Spleen (tissue), 11 donors: ENCODE data around the gene DOK7. TPM values are rescaled to one million over a fixed set of nuclear protein-coding genes. Genes with fewer than 3 reads are reported as not detected.

ENCODE experiments used
- DNase-seq: peaks from one replicate; pipeline ENCODE4 v3.0.0-alpha.2; 2020
- H3K27ac ChIP-seq, 8 donors: fragments of 200-600 bp; sonication (generic) in 7 of 8; 1 replicate in 4 of 8; 2 replicates in 4 of 8; pipeline versions ENCODE4 v1.5.0 to v1.8.0; 2016 to 2021; ENCODE audit warnings: inconsistent platforms in 4 of 8, mild to moderate bottlenecking in 4 of 8, moderate library complexity in 1 of 8
- H3K27me3 ChIP-seq, 7 donors: fragments of 200-600 bp; sonication (generic) in 6 of 7; replicated peaks in 1 of 7; 1 replicate in 4 of 7; 2 replicates in 3 of 7; pipeline versions ENCODE4 v1.5.0 to v1.8.0; 2016 to 2021; ENCODE audit warnings: inconsistent platforms in 3 of 7, mild to moderate bottlenecking in 1 of 7
- H3K36me3 ChIP-seq, 6 donors: fragments of 200-600 bp; sonication (generic) in 5 of 6; 1 replicate in 4 of 6; 2 replicates in 2 of 6; pipeline versions ENCODE4 v1.5.0 to v1.8.0; 2016 to 2021; ENCODE audit warnings: inconsistent platforms in 2 of 6
- H3K4me1 ChIP-seq, 6 donors: fragments of 200-600 bp; sonication (generic) in 5 of 6; 1 replicate in 3 of 6; 2 replicates in 3 of 6; pipeline versions ENCODE4 v1.5.0 to v1.8.0; 2016 to 2021; ENCODE audit warnings: inconsistent platforms in 3 of 6
- H3K4me3 ChIP-seq, 8 donors: fragments of 200-600 bp; sonication (generic) in 7 of 8; 1 replicate in 4 of 8; 2 replicates in 4 of 8; pipeline versions ENCODE4 v1.5.0 to v1.8.0; 2016 to 2021; ENCODE audit warnings: inconsistent platforms in 4 of 8, mild to moderate bottlenecking in 4 of 8, moderate library complexity in 2 of 8
- H3K9me3 ChIP-seq, 8 donors: fragments of 200-600 bp; sonication (generic) in 7 of 8; 1 replicate in 4 of 8; 2 replicates in 4 of 8; pipeline versions ENCODE4 v1.5.0 to v1.8.0; 2016 to 2021; ENCODE audit warnings: inconsistent platforms in 4 of 8
- POLR2A ChIP-seq, 3 donors: fragments of 450-650 bp; IDR thresholded peaks; one replicate each; pipeline ENCODE4 v1.5.1; 2017; ENCODE audit warnings: antibody characterized with exemption in 3 of 3, mild to moderate bottlenecking in 1 of 3
- POLR2AphosphoS5 ChIP-seq, 3 donors: sonication (generic); formaldehyde crosslinking; IDR thresholded peaks; one replicate each; pipeline ENCODE4 v1.5.1; 2017; ENCODE audit warnings: antibody characterized with exemption in 3 of 3
- WGBS, 5 donors: extraction: QIAGEN DNeasy Blood & Tissue Kit in 3 of 5; methylation state at CpG; one replicate each; pipeline versions ENCODE4 v1.1.5 to v1.1.7; 2013 to 2018; 5-methylcytosine and 5-hydroxymethylcytosine counted together
- intact Hi-C: fragments of 100-400 bp; cut with DNase I; formaldehyde crosslinking; loops from one replicate; pipeline ENCODE4 v1.15.0; 2023; ENCODE audit warnings: low total_unique reads
- polyA plus RNA-seq, 3 donors: library from polyadenylated mRNA; stranded (reverse); fragments of 200-250 nt; gene quantifications; one replicate each; pipeline ENCODE4 v1.2.1, GENCODE V29; 2013
- total RNA-seq, 7 donors: library from RNA; depleted of rRNA in 3 of 7; stranded (reverse); fragments of >200 nt in 3 of 7; fragmentation: NEBNext Ultra II Directional in 4 of 7; extraction: Animal tissue kit (Norgen Biotek cat#: 25700) in 4 of 7; gene quantifications; one replicate each; pipeline versions ENCODE4 v1.1.0 to v1.2.1, GENCODE V29; 2016 to 2021
- TF ChIP-seq, protein P1 (sequence below), 11 experiments: fragments of 200-600 bp in 7 of 11; fragments of 450-650 bp in 4 of 11; sonication (generic) in 4 of 11; IDR thresholded peaks in 8 of 11; conservative IDR thresholded peaks in 3 of 11; 1 replicate in 7 of 11; 2 replicates in 4 of 11; pipeline versions ENCODE4 v1.4.0 to v1.8.0; 2016 to 2021; ENCODE audit warnings: antibody characterized with exemption in 11 of 11, inconsistent platforms in 4 of 11, mild to moderate bottlenecking in 1 of 11
- donor health status: healthy with polysubstance abuse.
- donor health status: DM: no; HTN: no; CAD: no; lungs with moderate emphysema.
- donor health status: DM: no; HTN: no; CAD: no.
- donor health status: Bipolar disorder and iron deficiency.
- donor health status: healthy.
- donor health status: DM: no; HTN: no; CAD: no.
- donor health status: DM: yes; HTN: yes; CAD: no.

DOK7 gene
- total and polyA plus RNA-seq, 10 donors = 0.69 to 13.5 (median 1.7) TPM

DNA sequence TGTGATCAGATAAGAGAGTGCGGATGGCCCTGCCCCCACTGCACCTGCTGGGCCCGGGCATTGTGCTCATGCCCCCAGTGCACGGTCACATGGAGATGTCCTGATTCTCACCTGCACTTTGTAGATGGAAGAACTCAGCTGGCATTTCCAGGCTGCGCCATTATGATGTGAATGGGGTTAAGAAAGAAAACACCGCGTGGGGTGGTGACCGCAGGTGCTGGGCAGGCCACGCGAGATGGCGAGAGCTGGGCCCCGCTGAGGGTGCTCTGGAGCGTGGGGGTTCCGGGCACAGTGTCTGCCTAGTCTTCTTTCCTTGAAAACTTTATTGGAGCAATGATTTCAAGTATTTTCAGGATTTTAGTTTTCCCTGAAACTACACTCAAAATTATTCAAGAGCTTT is 39.2 kb upstream of the DOK7 start:
- no peak overlapping the region for H3K4me3 ChIP-seq
- no peak overlapping the region for H3K27ac ChIP-seq
- no peaks in the 10 kb centered on the region for H3K4me1 ChIP-seq
- H3K27me3 ChIP-seq = no peaks in the 10 kb centered on the region
- intact Hi-C loops = no loop called here
- H3K9me3 ChIP-seq = no peaks in the 10 kb centered on the region
- peaks cover 0 to 66% (median 0%) of the 10 kb centered on the region in 6 donors for H3K36me3 ChIP-seq
- no peak for DNase-seq
- TF ChIP-seq POLR2A (IDR thresholded peaks at IDR 0.05) (no peak), POLR2AphosphoS5 (IDR thresholded peaks at IDR 0.05) (no peak)
- TF ChIP-seq, protein P1, sequence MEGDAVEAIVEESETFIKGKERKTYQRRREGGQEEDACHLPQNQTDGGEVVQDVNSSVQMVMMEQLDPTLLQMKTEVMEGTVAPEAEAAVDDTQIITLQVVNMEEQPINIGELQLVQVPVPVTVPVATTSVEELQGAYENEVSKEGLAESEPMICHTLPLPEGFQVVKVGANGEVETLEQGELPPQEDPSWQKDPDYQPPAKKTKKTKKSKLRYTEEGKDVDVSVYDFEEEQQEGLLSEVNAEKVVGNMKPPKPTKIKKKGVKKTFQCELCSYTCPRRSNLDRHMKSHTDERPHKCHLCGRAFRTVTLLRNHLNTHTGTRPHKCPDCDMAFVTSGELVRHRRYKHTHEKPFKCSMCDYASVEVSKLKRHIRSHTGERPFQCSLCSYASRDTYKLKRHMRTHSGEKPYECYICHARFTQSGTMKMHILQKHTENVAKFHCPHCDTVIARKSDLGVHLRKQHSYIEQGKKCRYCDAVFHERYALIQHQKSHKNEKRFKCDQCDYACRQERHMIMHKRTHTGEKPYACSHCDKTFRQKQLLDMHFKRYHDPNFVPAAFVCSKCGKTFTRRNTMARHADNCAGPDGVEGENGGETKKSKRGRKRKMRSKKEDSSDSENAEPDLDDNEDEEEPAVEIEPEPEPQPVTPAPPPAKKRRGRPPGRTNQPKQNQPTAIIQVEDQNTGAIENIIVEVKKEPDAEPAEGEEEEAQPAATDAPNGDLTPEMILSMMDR (IDR thresholded peaks at IDR 0.05 in 8 of 11, conservative IDR thresholded peaks at IDR 0.05 in 3 of 11) = no peak
- WGBS, 5 donors = 91 to 97% (median 95%) methylated on average over 13 of the region's 13 CpGs

DNA sequence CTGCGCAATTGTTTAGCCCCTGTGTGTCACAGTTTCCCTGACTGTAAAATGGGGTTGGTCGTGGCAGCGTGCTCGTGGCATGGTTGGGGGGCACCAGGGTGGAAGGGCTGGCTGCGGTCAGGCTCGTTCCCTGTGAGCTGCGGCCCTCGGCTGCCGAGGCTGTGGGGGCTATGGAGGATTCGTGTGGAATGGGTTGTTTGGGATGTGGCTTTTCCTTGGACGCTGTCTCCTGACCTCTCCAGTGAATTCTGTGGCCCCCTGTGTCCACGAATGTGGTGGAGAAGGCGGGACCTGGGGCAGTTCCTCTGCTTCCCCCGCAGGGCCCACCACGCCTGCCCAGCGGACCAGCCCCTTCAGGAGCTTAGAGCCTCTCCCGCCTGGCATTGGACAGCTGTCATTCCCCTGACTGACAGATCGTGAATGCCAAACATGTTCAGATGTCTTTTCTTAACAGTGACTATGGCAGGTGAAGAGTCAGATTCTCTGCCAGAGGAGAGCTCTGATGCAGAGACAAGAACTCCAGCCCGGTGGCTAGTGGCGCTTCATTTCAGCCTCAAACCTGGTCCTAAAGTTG is 38.5 kb upstream of the DOK7 start:
- H3K36me3 ChIP-seq = peaks cover 0 to 72% (median 0%) of the 10 kb centered on the region in 6 donors
- DNase-seq = no peak
- no peak overlapping the region for H3K4me3 ChIP-seq
- no peaks in the 10 kb centered on the region for H3K27me3 ChIP-seq
- intact Hi-C loops = no loop called here
- H3K27ac ChIP-seq = no peak overlapping the region
- WGBS, 5 donors = 86 to 95% (median 91%) methylated on average over 17 to 20 of the region's 20 CpGs
- no peaks in the 10 kb centered on the region for H3K9me3 ChIP-seq
- TF ChIP-seq, protein P1 (IDR thresholded peaks at IDR 0.05 in 8 of 11, conservative IDR thresholded peaks at IDR 0.05 in 3 of 11) = no peak
- TF ChIP-seq POLR2A (IDR thresholded peaks at IDR 0.05) (no peak), POLR2AphosphoS5 (IDR thresholded peaks at IDR 0.05) (no peak)
- H3K4me1 ChIP-seq = no peaks in the 10 kb centered on the region

DNA sequence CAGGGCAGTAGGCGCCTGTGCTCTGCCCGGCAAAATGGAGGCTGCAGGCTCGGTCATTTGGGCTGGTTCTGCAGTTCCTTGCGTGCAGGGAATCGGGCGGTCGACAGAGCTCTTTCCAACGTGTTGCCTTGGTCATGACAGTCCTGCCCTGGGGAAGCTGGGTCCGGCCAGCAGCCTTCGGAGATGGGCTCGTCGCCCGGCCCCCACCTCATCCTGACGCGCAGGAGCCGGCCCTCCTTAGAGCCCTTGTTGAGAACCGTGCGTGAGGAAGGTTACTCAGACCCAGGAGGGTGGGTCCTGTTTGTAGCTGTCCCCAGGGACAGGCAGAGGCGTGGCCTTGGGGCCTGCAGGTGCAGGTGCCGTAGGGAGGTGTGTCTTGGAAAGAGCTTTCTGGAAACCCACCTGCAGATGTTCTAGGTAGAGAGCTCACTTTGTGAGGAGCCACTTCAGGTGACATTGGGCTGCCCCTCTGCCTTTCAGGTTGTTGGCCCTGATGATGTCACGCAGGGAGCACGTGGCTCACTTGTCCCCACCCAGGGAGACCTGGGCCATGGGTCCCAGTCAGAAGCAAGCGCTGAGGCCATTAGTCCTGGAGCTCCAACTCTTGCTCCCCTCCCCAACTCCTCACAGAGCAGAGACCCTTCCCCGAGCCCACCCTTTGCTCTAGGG is 36.5 kb upstream of the DOK7 start:
- H3K27me3 ChIP-seq = no peaks in the 10 kb centered on the region
- intact Hi-C loops = no loop called here
- H3K4me3 ChIP-seq = no peak overlapping the region
- DNase-seq = no peak
- H3K27ac ChIP-seq = no peak overlapping the region
- no peaks in the 10 kb centered on the region for H3K4me1 ChIP-seq
- H3K9me3 ChIP-seq = no peaks in the 10 kb centered on the region
- peaks cover 0 to 83% (median 3%) of the 10 kb centered on the region in 6 donors for H3K36me3 ChIP-seq
- 83 to 95% (median 88%) methylated on average over 10 to 24 of the region's 24 CpGs for WGBS, 5 donors
- no peak for TF ChIP-seq POLR2AphosphoS5 (IDR thresholded peaks at IDR 0.05)
- TF ChIP-seq, protein P1 (IDR thresholded peaks at IDR 0.05 in 8 of 11, conservative IDR thresholded peaks at IDR 0.05 in 3 of 11) = no peak

DNA sequence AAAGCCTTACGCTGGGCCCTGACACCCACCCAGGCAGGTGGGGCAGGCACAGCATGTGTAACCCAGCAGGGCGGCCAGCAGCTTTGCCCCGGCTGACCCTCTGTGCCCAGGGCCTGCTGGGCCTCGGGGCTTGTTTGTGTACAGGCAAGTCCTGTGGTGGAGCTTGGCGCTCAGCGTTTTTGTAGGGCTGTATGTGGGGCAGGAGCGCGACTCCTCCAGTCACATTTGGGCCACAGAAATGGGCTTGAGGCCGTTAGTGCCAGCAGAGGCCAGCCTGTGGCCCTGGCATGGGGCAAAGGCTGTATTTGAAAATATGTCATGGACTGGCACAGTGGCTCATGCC is 36.0 kb upstream of the DOK7 start:
- Histone ChIP-seq H3K27ac (no peak overlapping the region), H3K36me3 (peaks cover 0 to 83% (median 3%) of the 10 kb centered on the region in 6 donors), H3K4me1 (no peaks in the 10 kb centered on the region), H3K27me3 (no peaks in the 10 kb centered on the region), H3K9me3 (no peaks in the 10 kb centered on the region), H3K4me3 (no peak overlapping the region)
- no peak for DNase-seq
- 93 to 97% (median 95%) methylated on average over 8 to 9 of the region's 9 CpGs for WGBS, 5 donors
- TF ChIP-seq, protein P1 (IDR thresholded peaks at IDR 0.05 in 8 of 11, conservative IDR thresholded peaks at IDR 0.05 in 3 of 11) = no peak
- TF ChIP-seq POLR2AphosphoS5 (IDR thresholded peaks at IDR 0.05) (no peak), POLR2A (IDR thresholded peaks at IDR 0.05) (no peak)
- intact Hi-C loops = no loop called here
